ENCODE measurements around the gene NT5DC1. TPM values are rescaled to one million over a fixed set of nuclear protein-coding genes. Genes with fewer than 3 reads are reported as not detected.

NT5DC1 gene
- total and polyA plus RNA-seq, 2 experiments from 2014 or later: 27.0 to 29.8 TPM

GRCh38 chr6:116190550-116190949 lies 89.9 kb downstream of the NT5DC1 start:
- H3F3A ChIP-seq (replicated peaks; ENCODE audit: low read depth): no peaks in the 10 kb centered on the region
- no peaks in the 10 kb centered on the region for H4K20me1 ChIP-seq (replicated peaks; ENCODE audit: insufficient read depth)
- H3K9me2 ChIP-seq (ENCODE audit: insufficient read depth): no peaks in the 10 kb centered on the region
- H3K27ac ChIP-seq (ENCODE audit: low read depth): no peak overlapping the region
- no peak overlapping the region for H3K4me3 ChIP-seq
- no peak overlapping the region for H3K4me2 ChIP-seq
- ATAC-seq (no peak), DNase-seq (ENCODE audit: low spot score) (no peak)
- H3K27ac Mint-ChIP-seq: no peak overlapping the region
- no peaks in the 10 kb centered on the region for H3K4me1 ChIP-seq (ENCODE audit: insufficient read depth)
- H3K4me1 Mint-ChIP-seq: no peaks in the 10 kb centered on the region
- H3K79me2 ChIP-seq (replicated peaks; ENCODE audit: insufficient read depth): no peaks in the 10 kb centered on the region
- H3K27me3 Mint-ChIP-seq (ENCODE audit: insufficient read depth, low read depth, poor library complexity): no peaks in the 10 kb centered on the region
- H3K9me3 Mint-ChIP-seq: no peaks in the 10 kb centered on the region
- H3K36me3 Mint-ChIP-seq (ENCODE audit: low read depth): no peaks in the 10 kb centered on the region
- H3K36me3 ChIP-seq (ENCODE audit: insufficient read depth): no peaks in the 10 kb centered on the region
- no peak overlapping the region for H3K4me3 Mint-ChIP-seq
- H3K27me3 ChIP-seq (ENCODE audit: insufficient read depth): no peaks in the 10 kb centered on the region
- TF ChIP-seq CREB1 (CRISPR knock-in tag; IDR thresholded peaks at IDR 0.05; ENCODE audit: low read depth) (no peak), ZNF114 (CRISPR knock-in tag; IDR thresholded peaks at IDR 0.05) (no peak), EZH2phosphoT487 (IDR thresholded peaks at IDR 0.05; ENCODE audit: unreplicated experiment) (no peak), CTCF (conservative IDR thresholded peaks at IDR 0.05; ENCODE audit: low read depth in 2 of 2) (no peak), EZH2 (IDR thresholded peaks at IDR 0.05; ENCODE audit: low read depth, unreplicated experiment) (no peak), JUNB (IDR thresholded peaks at IDR 0.05; ENCODE audit: unreplicated experiment) (no peak), ZNF462 (CRISPR knock-in tag; IDR thresholded peaks at IDR 0.05) (no peak)
- TF ChIP-seq, protein P1, sequence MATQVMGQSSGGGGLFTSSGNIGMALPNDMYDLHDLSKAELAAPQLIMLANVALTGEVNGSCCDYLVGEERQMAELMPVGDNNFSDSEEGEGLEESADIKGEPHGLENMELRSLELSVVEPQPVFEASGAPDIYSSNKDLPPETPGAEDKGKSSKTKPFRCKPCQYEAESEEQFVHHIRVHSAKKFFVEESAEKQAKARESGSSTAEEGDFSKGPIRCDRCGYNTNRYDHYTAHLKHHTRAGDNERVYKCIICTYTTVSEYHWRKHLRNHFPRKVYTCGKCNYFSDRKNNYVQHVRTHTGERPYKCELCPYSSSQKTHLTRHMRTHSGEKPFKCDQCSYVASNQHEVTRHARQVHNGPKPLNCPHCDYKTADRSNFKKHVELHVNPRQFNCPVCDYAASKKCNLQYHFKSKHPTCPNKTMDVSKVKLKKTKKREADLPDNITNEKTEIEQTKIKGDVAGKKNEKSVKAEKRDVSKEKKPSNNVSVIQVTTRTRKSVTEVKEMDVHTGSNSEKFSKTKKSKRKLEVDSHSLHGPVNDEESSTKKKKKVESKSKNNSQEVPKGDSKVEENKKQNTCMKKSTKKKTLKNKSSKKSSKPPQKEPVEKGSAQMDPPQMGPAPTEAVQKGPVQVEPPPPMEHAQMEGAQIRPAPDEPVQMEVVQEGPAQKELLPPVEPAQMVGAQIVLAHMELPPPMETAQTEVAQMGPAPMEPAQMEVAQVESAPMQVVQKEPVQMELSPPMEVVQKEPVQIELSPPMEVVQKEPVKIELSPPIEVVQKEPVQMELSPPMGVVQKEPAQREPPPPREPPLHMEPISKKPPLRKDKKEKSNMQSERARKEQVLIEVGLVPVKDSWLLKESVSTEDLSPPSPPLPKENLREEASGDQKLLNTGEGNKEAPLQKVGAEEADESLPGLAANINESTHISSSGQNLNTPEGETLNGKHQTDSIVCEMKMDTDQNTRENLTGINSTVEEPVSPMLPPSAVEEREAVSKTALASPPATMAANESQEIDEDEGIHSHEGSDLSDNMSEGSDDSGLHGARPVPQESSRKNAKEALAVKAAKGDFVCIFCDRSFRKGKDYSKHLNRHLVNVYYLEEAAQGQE (IDR thresholded peaks at IDR 0.05; ENCODE audit: unreplicated experiment): no peak
- TF ChIP-seq, protein P2, sequence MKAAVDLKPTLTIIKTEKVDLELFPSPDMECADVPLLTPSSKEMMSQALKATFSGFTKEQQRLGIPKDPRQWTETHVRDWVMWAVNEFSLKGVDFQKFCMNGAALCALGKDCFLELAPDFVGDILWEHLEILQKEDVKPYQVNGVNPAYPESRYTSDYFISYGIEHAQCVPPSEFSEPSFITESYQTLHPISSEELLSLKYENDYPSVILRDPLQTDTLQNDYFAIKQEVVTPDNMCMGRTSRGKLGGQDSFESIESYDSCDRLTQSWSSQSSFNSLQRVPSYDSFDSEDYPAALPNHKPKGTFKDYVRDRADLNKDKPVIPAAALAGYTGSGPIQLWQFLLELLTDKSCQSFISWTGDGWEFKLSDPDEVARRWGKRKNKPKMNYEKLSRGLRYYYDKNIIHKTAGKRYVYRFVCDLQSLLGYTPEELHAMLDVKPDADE (IDR thresholded peaks at IDR 0.05): no peak
- H2AFZ ChIP-seq: no peak overlapping the region

All from GM23338 (cell line).